Cardiac muscle cell (in vitro differentiated cells and primary cell): ENCODE measurements around the gene SPON2. TPM values are rescaled to one million over a fixed set of nuclear protein-coding genes. Genes with fewer than 3 reads are reported as not detected.
A peak's percentile ranks its signal among the peaks of the same experiment; 100 is the strongest.

Experiments
- DNase-seq, 2 donors: peaks; one replicate each; pipeline versions ENCODE4 v3.0.0 to v3.0.0-alpha.2; 2010 to 2017; ENCODE audit warnings: low read depth in 1 of 2, low spot score in 1 of 2
- H3K27ac ChIP-seq: fragments of 200-600 bp; sonication (generic); 2 replicates; pipeline ENCODE4 v1.5.1; 2016
- H3K27me3 ChIP-seq: fragments of 200-600 bp; sonication (generic); 2 replicates; pipeline ENCODE4 v1.6.0; 2016; ENCODE audit warnings: control low read depth
- H3K36me3 ChIP-seq: fragments of 200-600 bp; sonication (generic); 2 replicates; pipeline ENCODE4 v1.5.1; 2016; ENCODE audit warnings: control low read depth
- H3K4me1 ChIP-seq: fragments of 200-600 bp; sonication (generic); 2 replicates; pipeline ENCODE4 v1.8.1; 2017; ENCODE audit warnings: low read depth, mild to moderate bottlenecking, mixed run types
- H3K4me3 ChIP-seq: fragments of 200-600 bp; sonication (generic); 2 replicates; pipeline ENCODE4 v1.5.1; 2016; ENCODE audit warnings: mild to moderate bottlenecking
- H3K9me3 ChIP-seq: fragments of 200-600 bp; sonication (generic); 2 replicates; pipeline ENCODE4 v1.5.1; 2017; ENCODE audit warnings: low read depth, mild to moderate bottlenecking, control low read depth
- polyA plus RNA-seq: library from polyadenylated mRNA; unstranded; fragments of >200 nt; fragmentation: Nextera tagmentation; extraction: Ambion mirVana; gene quantifications from 2 replicates; pipeline ENCODE4 v1.2.1, GENCODE V29; 2016
- total RNA-seq: library from RNA; depleted of rRNA; stranded (reverse); fragments of >200 nt; gene quantifications from 2 replicates; pipeline ENCODE4 v1.2.3, GENCODE V29; 2016
- TF ChIP-seq, protein P1 (sequence below): IDR thresholded peaks from 2 replicates; pipeline ENCODE4 v1.5.1; 2012; ENCODE audit warnings: low read depth, mild to moderate bottlenecking, low read length

SPON2 gene
- total and polyA plus RNA-seq, 2 experiments from 2014 or later, result 0.12 to 0.98 TPM

DNA sequence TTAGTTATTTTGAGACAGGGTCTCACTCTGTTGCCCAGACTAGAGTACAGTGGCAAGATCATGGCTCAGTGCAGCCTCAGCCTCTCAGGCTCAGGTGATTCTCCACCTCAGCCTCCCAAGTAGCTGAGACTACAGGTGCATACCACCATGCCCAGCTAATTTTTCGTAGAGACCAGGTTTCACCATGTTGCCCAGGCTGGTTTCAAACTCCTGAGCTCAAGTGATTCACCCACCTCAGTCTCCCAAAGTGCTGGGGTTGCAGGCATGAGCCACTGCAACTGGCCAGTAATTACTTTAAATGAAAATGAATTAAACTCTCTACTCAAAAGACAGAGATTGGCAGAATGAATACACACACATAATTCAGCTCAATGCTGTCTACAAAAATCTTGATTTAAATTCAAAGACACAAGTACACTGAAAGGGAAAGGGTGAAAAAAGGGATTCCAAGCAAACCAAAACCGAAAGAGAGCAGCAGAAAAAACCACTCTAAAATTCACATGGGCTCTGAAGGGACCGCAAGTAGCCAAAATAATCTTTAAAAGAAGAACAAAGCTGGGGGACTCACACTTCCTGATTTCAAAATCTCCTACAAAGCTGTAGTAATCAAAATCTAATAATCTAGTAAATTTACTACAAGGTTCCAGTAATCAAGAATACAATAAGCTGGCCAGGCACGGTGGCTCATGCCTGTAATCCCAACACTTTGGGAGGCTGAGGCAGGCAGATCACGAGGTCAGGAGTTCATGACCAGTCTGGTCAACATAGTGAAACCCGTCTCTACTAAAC lies 11.8 kb upstream of the SPON2 start:
- H3K4me1 ChIP-seq, result no peaks in the 10 kb centered on the region
- H3K4me3 ChIP-seq, result no peak overlapping the region
- DNase-seq, result peak in 1 of 2 donors; percentile 44
- H3K27me3 ChIP-seq, result no peaks in the 10 kb centered on the region
- H3K9me3 ChIP-seq, result no peaks in the 10 kb centered on the region
- no peak overlapping the region for H3K27ac ChIP-seq
- TF ChIP-seq, protein P1, sequence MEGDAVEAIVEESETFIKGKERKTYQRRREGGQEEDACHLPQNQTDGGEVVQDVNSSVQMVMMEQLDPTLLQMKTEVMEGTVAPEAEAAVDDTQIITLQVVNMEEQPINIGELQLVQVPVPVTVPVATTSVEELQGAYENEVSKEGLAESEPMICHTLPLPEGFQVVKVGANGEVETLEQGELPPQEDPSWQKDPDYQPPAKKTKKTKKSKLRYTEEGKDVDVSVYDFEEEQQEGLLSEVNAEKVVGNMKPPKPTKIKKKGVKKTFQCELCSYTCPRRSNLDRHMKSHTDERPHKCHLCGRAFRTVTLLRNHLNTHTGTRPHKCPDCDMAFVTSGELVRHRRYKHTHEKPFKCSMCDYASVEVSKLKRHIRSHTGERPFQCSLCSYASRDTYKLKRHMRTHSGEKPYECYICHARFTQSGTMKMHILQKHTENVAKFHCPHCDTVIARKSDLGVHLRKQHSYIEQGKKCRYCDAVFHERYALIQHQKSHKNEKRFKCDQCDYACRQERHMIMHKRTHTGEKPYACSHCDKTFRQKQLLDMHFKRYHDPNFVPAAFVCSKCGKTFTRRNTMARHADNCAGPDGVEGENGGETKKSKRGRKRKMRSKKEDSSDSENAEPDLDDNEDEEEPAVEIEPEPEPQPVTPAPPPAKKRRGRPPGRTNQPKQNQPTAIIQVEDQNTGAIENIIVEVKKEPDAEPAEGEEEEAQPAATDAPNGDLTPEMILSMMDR, result no peak
- H3K36me3 ChIP-seq, result no peaks in the 10 kb centered on the region

DNA sequence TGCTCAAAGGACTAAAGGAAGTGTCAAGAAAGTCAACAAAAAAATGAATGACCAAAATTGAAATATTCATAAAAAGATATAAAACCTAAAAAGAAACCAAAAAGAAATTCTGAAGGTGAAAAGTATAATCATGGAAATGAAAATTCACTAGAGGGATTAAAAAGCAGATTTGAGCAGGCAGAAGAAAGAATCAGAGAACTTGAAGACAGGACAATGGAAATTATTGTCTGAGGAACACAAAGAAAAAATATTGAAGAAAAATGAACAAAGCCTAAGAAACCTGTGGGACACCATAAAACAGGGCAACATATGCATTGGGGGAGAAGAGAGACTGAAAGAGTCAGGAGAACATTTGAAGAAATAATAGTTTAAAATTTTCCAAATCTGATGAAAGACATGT lies 9.9 kb upstream of the SPON2 start:
- Histone ChIP-seq H3K27ac (no peak overlapping the region), H3K27me3 (no peaks in the 10 kb centered on the region), H3K4me1 (no peaks in the 10 kb centered on the region), H3K9me3 (no peaks in the 10 kb centered on the region), H3K4me3 (no peak overlapping the region), H3K36me3 (no peaks in the 10 kb centered on the region)
- no peak for DNase-seq
- TF ChIP-seq, protein P1, result no peak

DNA sequence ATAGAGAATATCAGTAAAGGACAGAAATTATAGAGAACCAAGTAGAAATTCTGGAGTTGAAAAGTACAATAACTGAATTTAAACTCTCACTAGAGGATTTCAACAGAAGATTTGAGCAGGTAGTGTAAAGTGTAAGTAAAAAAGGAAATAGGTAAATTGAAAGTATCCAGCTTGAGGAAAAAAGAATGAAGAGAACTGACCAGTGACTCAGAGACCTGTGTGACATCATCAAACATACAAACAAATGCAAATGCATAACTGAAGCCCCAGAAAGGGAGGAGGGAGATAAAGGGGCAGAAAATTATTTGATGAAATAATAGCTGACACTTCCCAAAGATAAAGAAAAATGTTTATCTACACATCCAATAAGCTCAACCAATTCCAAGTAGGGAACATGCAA lies 8.3 kb upstream of the SPON2 start:
- no peaks in the 10 kb centered on the region for H3K4me1 ChIP-seq
- TF ChIP-seq, protein P1, result no peak
- H3K36me3 ChIP-seq, result no peaks in the 10 kb centered on the region
- H3K9me3 ChIP-seq, result no peaks in the 10 kb centered on the region
- no peak overlapping the region for H3K4me3 ChIP-seq
- no peak overlapping the region for H3K27ac ChIP-seq
- H3K27me3 ChIP-seq, result peaks cover 4% of the 10 kb centered on the region
- no peak for DNase-seq

DNA sequence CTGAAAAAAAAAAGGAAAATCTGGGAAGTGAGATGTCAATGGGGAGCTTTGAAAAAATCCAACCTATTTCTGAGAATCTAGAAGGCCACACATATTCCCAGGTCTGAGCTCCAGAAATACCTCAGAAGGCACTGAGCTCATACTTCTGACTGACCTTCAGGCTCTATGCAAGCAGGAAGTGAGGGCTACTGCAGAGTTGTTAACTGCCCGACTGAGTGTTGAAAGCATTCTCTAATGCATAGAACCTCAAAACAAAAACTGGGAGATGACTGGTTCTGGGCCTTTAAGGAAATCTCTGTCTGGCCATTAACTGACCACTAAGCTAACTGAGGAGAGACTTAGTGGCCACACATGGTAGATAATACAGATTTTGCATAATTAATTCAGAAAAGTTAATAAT lies 7.6 kb upstream of the SPON2 start:
- DNase-seq, result no peak
- TF ChIP-seq, protein P1, result no peak
- H3K27ac ChIP-seq, result no peak overlapping the region
- no peaks in the 10 kb centered on the region for H3K9me3 ChIP-seq
- H3K27me3 ChIP-seq, result peaks cover 11% of the 10 kb centered on the region
- no peaks in the 10 kb centered on the region for H3K4me1 ChIP-seq
- H3K4me3 ChIP-seq, result no peak overlapping the region
- no peaks in the 10 kb centered on the region for H3K36me3 ChIP-seq

DNA sequence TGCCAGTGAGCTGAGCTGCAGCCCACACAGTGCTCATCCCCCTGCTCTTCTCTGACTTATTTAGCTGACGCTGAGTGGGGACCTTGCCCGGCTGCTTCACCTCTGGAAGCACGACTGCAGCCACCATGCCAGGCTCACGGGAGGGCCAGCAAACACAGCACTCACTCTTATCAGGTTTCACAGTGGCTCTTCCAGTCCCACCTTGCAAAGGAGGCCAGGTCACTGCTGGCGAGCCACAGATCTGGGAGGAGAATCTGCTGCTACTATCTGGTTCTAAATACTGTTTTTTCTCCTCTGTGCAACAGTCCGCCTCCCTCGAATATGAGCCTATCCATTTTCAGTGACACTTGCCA lies 6.7 kb upstream of the SPON2 start:
- H3K27me3 ChIP-seq, result peaks cover 18% of the 10 kb centered on the region

More for the DNA sequence above, 6.7 kb upstream of the SPON2 start:
- TF ChIP-seq, protein P1, result no peak
- H3K4me1 ChIP-seq, result no peaks in the 10 kb centered on the region
- H3K9me3 ChIP-seq, result no peaks in the 10 kb centered on the region
- H3K27ac ChIP-seq, result no peak overlapping the region
- no peaks in the 10 kb centered on the region for H3K36me3 ChIP-seq
- DNase-seq, result no peak
- H3K4me3 ChIP-seq, result no peak overlapping the region
